ENCODE measurements around the gene TBX10. TPM values are rescaled to one million over a fixed set of nuclear protein-coding genes. Genes with fewer than 3 reads are reported as not detected.
A peak's percentile ranks its signal among the peaks of the same experiment; 100 is the strongest.

Gene TBX10
- total RNA-seq, 2 donors from 2014 or later: not detected

DNA sequence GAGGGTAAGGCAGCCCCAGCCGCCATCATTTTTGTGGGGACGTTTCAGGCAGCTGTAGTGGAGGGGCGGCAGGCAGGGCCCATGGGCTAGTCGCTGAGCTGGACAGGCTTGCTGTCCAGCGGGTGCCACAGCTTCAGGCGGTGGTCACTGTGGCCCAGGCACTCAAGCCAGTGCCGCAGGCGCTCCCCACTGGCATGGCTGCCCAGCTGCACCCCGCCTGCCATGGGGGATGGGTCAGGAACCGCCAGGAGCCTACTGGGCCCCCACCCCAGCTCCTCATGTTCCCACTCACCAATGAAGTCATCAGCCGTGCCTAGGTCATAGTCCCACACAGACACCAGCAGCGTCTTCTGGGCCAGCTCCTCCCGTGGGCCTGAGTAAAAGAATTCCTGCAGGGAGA is 26.8 kb downstream of the TBX10 start:
- no peaks in the 10 kb centered on the region for H3K27me3 Mint-ChIP-seq (ENCODE audit: insufficient read depth)

DNA sequence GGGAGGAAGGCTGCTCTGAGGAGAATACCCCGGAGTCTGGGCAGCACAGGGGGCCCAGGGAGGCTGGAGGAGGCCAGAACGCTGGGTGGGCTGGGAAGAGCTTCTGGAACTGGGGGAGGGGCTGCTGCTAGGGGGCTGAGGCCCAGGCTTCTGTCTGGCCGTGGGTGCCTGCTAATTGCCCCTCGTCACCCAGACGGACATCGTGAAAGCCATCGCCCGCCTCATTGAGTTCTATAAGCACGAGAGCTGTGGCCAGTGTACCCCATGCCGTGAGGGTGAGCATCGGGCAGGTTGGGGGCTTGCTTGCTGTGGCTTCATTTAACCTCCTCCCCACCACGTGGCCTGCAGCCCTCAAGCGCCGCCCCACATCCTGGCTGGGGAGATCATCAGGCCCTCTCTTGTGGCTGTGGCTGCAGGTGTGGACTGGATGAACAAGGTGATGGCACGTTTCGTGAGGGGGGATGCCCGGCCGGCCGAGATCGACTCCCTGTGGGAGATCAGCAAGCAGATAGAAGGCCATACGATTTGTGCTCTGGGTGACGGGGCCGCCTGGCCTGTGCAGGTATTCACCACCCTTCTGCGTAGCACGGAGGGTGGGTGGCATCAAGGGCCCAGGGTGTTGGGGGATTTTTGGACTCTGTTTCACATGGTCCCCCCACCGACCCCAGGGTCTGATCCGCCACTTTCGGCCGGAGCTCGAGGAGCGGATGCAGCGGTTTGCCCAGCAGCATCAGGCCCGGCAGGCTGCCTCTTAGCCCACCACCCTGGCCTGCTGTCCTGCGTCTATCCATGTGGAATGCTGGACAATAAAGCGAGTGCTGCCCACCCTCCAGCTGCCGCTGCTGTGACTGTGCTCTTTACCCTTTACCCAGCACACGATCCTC is 27.6 kb downstream of the TBX10 start:
- peaks cover 9% of the 10 kb centered on the region for H3K4me1 Mint-ChIP-seq
- Histone ChIP-seq H3K4me1 (ENCODE audit: control insufficient read depth, insufficient read depth, low read length) (peaks cover 4% of the 10 kb centered on the region), H3K27ac (ENCODE audit: low read depth, low read length) (no peak overlapping the region), H3K36me3 (ENCODE audit: control insufficient read depth, insufficient read depth, low read length) (peaks cover 24% of the 10 kb centered on the region), H3K4me3 (ENCODE audit: low read length) (no peak overlapping the region), H3K27me3 (ENCODE audit: control insufficient read depth, insufficient read depth, low read length, poor library complexity, severe bottlenecking) (no peaks in the 10 kb centered on the region), H3K9me3 (ENCODE audit: control insufficient read depth, low read length) (no peaks in the 10 kb centered on the region), H3K9ac (ENCODE audit: extremely low read depth, low read length, poor library complexity, severe bottlenecking) (no peak overlapping the region)
- H3K4me3 Mint-ChIP-seq: no peak overlapping the region
- DNase-seq: peak; percentile 31
- H3K27ac Mint-ChIP-seq: no peak overlapping the region
- TF ChIP-seq, protein P1, sequence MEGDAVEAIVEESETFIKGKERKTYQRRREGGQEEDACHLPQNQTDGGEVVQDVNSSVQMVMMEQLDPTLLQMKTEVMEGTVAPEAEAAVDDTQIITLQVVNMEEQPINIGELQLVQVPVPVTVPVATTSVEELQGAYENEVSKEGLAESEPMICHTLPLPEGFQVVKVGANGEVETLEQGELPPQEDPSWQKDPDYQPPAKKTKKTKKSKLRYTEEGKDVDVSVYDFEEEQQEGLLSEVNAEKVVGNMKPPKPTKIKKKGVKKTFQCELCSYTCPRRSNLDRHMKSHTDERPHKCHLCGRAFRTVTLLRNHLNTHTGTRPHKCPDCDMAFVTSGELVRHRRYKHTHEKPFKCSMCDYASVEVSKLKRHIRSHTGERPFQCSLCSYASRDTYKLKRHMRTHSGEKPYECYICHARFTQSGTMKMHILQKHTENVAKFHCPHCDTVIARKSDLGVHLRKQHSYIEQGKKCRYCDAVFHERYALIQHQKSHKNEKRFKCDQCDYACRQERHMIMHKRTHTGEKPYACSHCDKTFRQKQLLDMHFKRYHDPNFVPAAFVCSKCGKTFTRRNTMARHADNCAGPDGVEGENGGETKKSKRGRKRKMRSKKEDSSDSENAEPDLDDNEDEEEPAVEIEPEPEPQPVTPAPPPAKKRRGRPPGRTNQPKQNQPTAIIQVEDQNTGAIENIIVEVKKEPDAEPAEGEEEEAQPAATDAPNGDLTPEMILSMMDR (conservative IDR thresholded peaks at IDR 0.05): no peak
- H3K36me3 Mint-ChIP-seq (ENCODE audit: low read depth): peaks cover 31% of the 10 kb centered on the region
- 92 to 95% methylated on average over 10 to 37 of the region's 37 CpGs for WGBS, 2 experiments (ENCODE audit: insufficient coverage in 1 of 2, insufficient read length in 1 of 2)
- no peaks in the 10 kb centered on the region for H3K9me3 Mint-ChIP-seq
- H3K27me3 Mint-ChIP-seq (ENCODE audit: insufficient read depth): no peaks in the 10 kb centered on the region

More for the DNA sequence above, 26.8 kb downstream of the TBX10 start:
- Mint-ChIP-seq H3K27ac (no peak overlapping the region), H3K4me1 (peaks cover 17% of the 10 kb centered on the region), H3K36me3 (ENCODE audit: low read depth) (peaks cover 31% of the 10 kb centered on the region), H3K9me3 (no peaks in the 10 kb centered on the region), H3K4me3 (no peak overlapping the region)
- Histone ChIP-seq H3K27ac (ENCODE audit: low read depth, low read length) (no peak overlapping the region), H3K36me3 (ENCODE audit: control insufficient read depth, insufficient read depth, low read length) (peaks cover 24% of the 10 kb centered on the region), H3K9me3 (ENCODE audit: control insufficient read depth, low read length) (no peaks in the 10 kb centered on the region), H3K9ac (ENCODE audit: extremely low read depth, low read length, poor library complexity, severe bottlenecking) (no peak overlapping the region), H3K4me3 (ENCODE audit: low read length) (no peak overlapping the region), H3K27me3 (ENCODE audit: control insufficient read depth, insufficient read depth, low read length, poor library complexity, severe bottlenecking) (no peaks in the 10 kb centered on the region), H3K4me1 (ENCODE audit: control insufficient read depth, insufficient read depth, low read length) (no peaks in the 10 kb centered on the region)
- 92 to 97% methylated on average over 10 to 13 of the region's 13 CpGs for WGBS, 2 experiments (ENCODE audit: insufficient coverage in 1 of 2, insufficient read length in 1 of 2)
- TF ChIP-seq, protein P1 (conservative IDR thresholded peaks at IDR 0.05): no peak
- peak; percentile 36 for DNase-seq

- Histone ChIP-seq H3K4me1 (ENCODE audit: control insufficient read depth, insufficient read depth, low read length) (peaks cover 6% of the 10 kb centered on the region), H3K27ac (ENCODE audit: low read depth, low read length) (no peak overlapping the region), H3K27me3 (ENCODE audit: control insufficient read depth, insufficient read depth, low read length, poor library complexity, severe bottlenecking) (no peaks in the 10 kb centered on the region), H3K9ac (ENCODE audit: extremely low read depth, low read length, poor library complexity, severe bottlenecking) (no peak overlapping the region), H3K36me3 (ENCODE audit: control insufficient read depth, insufficient read depth, low read length) (peaks cover 24% of the 10 kb centered on the region), H3K9me3 (ENCODE audit: control insufficient read depth, low read length) (no peaks in the 10 kb centered on the region), H3K4me3 (ENCODE audit: low read length) (no peak overlapping the region)
- Mint-ChIP-seq H3K27me3 (ENCODE audit: insufficient read depth) (no peaks in the 10 kb centered on the region), H3K36me3 (ENCODE audit: low read depth) (peaks cover 31% of the 10 kb centered on the region), H3K4me1 (peaks cover 6% of the 10 kb centered on the region), H3K4me3 (no peak overlapping the region), H3K27ac (no peak overlapping the region), H3K9me3 (no peaks in the 10 kb centered on the region)
- TF ChIP-seq, protein P1 (conservative IDR thresholded peaks at IDR 0.05): no peak
- 93 to 100% methylated on average over 9 to 14 of the region's 14 CpGs for WGBS, 2 experiments (ENCODE audit: insufficient coverage in 1 of 2, insufficient read length in 1 of 2)
- peak; percentile 25 for DNase-seq
Measured at GRCh38 chr11:67611165-67611564, 28.4 kb downstream of the TBX10 start.

Measured in endodermal cell (in vitro differentiated cells).